ENCODE results near the gene NEXN. TPM values are rescaled to one million over a fixed set of nuclear protein-coding genes. Genes with fewer than 3 reads are reported as not detected.

NEXN gene
- total and polyA plus RNA-seq, 2 of the 8 experiments (the other 6 are each of a cell fraction or from before 2014, with no cell fraction given), result 0.20 to 2.9 TPM

- Histone ChIP-seq H3K4me1 (replicated peaks in 1 of 4; ENCODE audit: control insufficient read depth in 3 of 4, insufficient read depth in 4 of 4, low read length in 3 of 4) (no peaks in the 10 kb centered on the region), H3K56ac (replicated peaks; ENCODE audit: insufficient read length, low read depth, low read length) (no peak overlapping the region), H3K9ac (replicated peaks in 1 of 4; ENCODE audit: extremely low read depth in 1 of 4, low read depth in 3 of 4, low read length in 3 of 4) (no peak overlapping the region), H3K23me2 (ENCODE audit: low read depth, low read length) (no peaks in the 10 kb centered on the region), H3K27ac (ENCODE audit: low read depth, low read length) (no peak overlapping the region), H4K5ac (ENCODE audit: insufficient read length, low read depth, low read length) (no peak overlapping the region), H2BK20ac (ENCODE audit: low read length) (no peak overlapping the region), H3K23ac (ENCODE audit: insufficient read length) (no peak overlapping the region), H2AK5ac (ENCODE audit: low read depth, low read length) (no peak overlapping the region), H3K79me2 (ENCODE audit: control insufficient read depth in 1 of 2, insufficient read depth in 2 of 2, low read length in 2 of 2) (no peaks in the 10 kb centered on the region), H2BK5ac (ENCODE audit: low read depth, low read length) (no peak overlapping the region), H3K27me3 (replicated peaks in 1 of 4; ENCODE audit: control insufficient read depth in 3 of 4, extremely low read depth in 1 of 4, insufficient read depth in 3 of 4, low read length in 3 of 4) (no peaks in the 10 kb centered on the region), H3K4me3 (ENCODE audit: extremely low read depth in 1 of 4, insufficient read depth in 2 of 4, low read depth in 3 of 4, low read length in 4 of 4) (no peak overlapping the region), H3K4me2 (ENCODE audit: insufficient read depth in 1 of 2, low read depth in 2 of 2, low read length in 2 of 2) (no peak overlapping the region), H4K20me1 (replicated peaks in 1 of 2; ENCODE audit: control insufficient read depth in 1 of 2, insufficient read depth in 2 of 2, low read length in 2 of 2) (no peaks in the 10 kb centered on the region), H2BK12ac (ENCODE audit: low read depth, low read length) (no peak overlapping the region), H2AFZ (ENCODE audit: low read length) (no peak overlapping the region), H3K14ac (ENCODE audit: insufficient read length) (no peak overlapping the region), H3K4ac (replicated peaks; ENCODE audit: insufficient read length, low read depth, low read length) (no peak overlapping the region), H2BK15ac (ENCODE audit: low read length) (no peak overlapping the region), H3K36me3 (ENCODE audit: control insufficient read depth in 2 of 4, insufficient read depth in 4 of 4, low read length in 3 of 4) (no peaks in the 10 kb centered on the region), H3K79me1 (ENCODE audit: low read depth, low read length) (no peaks in the 10 kb centered on the region), H3K18ac (ENCODE audit: extremely low read depth, low read length) (no peak overlapping the region), H2BK120ac (replicated peaks; ENCODE audit: low read depth, low read length) (no peak overlapping the region), H3K9me3 (ENCODE audit: insufficient read depth in 2 of 2, low read depth in 1 of 2, low read length in 1 of 2) (no peaks in the 10 kb centered on the region), H4K91ac (replicated peaks; ENCODE audit: insufficient read length, low read length) (no peak overlapping the region), H4K8ac (ENCODE audit: extremely low read depth, insufficient read depth, low read length) (no peak overlapping the region)
- POLR2A ChIA-PET (ENCODE audit: partially characterized antibody), result interaction anchor here (1.2 kb wide), 1 partner anchor 12 kb away, joined by 3 read pairs; no protein-coding TSS in a partner anchor
- CTCF ChIA-PET (ENCODE audit: partially characterized antibody), result no interaction called here
- no peak for TF ChIP-seq CEBPB (IDR thresholded peaks at IDR 0.05; ENCODE audit: low read depth, low read length)
- no peak for TF ChIP-seq ATF3 (IDR thresholded peaks at IDR 0.05; ENCODE audit: insufficient read depth, low read depth, low read length)
- TF ChIP-seq KDM1A (IDR thresholded peaks at IDR 0.05; ENCODE audit: borderline replicate concordance, low read length), result no peak
- TF ChIP-seq GTF2F1 (IDR thresholded peaks at IDR 0.05; ENCODE audit: borderline replicate concordance, low read depth, low read length), result no peak
- no peak for TF ChIP-seq JUN (IDR thresholded peaks at IDR 0.05; ENCODE audit: low read depth, low read length)
- TF ChIP-seq RAD21 (IDR thresholded peaks at IDR 0.05 in 1 of 2, conservative IDR thresholded peaks at IDR 0.05 in 1 of 2; ENCODE audit: low read depth in 2 of 2, low read length in 2 of 2), result no peak
- no peak for TF ChIP-seq BRCA1 (IDR thresholded peaks at IDR 0.05; ENCODE audit: low read depth, low read length)
- FAIRE-seq (no peak), DNase-seq (ENCODE audit: low read depth in 1 of 2, low spot score in 2 of 2) (no peak)
- WGBS, 2 experiments (ENCODE audit: extremely low coverage in 1 of 2, insufficient coverage in 1 of 2, insufficient read length in 1 of 2, insufficient replicate concordance in 2 of 2, low coverage in 1 of 2, low lambda C conversion rate in 2 of 2, missing lambda C conversion rate in 1 of 2), result 93% methylated on average over 3 of the region's 3 CpGs; no CpG with 5 or more reads in 1 of the 2 experiments
Measured at GRCh38 chr1:77846966-77847365, 41.5 kb upstream of the NEXN start.
